ENCODE data around the gene SPATS2L.

The SPATS2L gene

GRCh38 chr2:200362202-200362917 is 55.9 kb downstream of the SPATS2L start:
- TF ChIP-seq CTCF (IDR thresholded peaks at IDR 0.05), result no peak

GRCh38 chr2:200363279-200363678 is 56.8 kb downstream of the SPATS2L start:
- TF ChIP-seq CTCF (IDR thresholded peaks at IDR 0.05), result no peak

- no peak for TF ChIP-seq CTCF (IDR thresholded peaks at IDR 0.05)
These were observed 57.6 kb downstream of the SPATS2L start for GRCh38 chr2:200364142-200364541.

GRCh38 chr2:200364620-200365019 is 58.1 kb downstream of the SPATS2L start:
- TF ChIP-seq CTCF (IDR thresholded peaks at IDR 0.05), result no peak

- no peak for TF ChIP-seq CTCF (IDR thresholded peaks at IDR 0.05)
These were observed 58.7 kb downstream of the SPATS2L start for GRCh38 chr2:200365209-200365608.

- TF ChIP-seq CTCF (IDR thresholded peaks at IDR 0.05), result no peak
These were observed 60.7 kb downstream of the SPATS2L start for GRCh38 chr2:200367155-200367554.

- TF ChIP-seq CTCF (IDR thresholded peaks at IDR 0.05), result no peak
These were observed 63.4 kb downstream of the SPATS2L start for GRCh38 chr2:200369886-200370285.

- TF ChIP-seq CTCF (IDR thresholded peaks at IDR 0.05), result no peak
These were observed 66.7 kb downstream of the SPATS2L start for GRCh38 chr2:200373231-200373630.

Measured in LNCAP (cell line).